ENCODE data around the gene SYF2. TPM values are rescaled to one million over a fixed set of nuclear protein-coding genes. Genes with fewer than 3 reads are reported as not detected.

Gene SYF2
- polyA plus RNA-seq, 3 donors: 32.0 to 52.9 (median 45.1) TPM

DNA sequence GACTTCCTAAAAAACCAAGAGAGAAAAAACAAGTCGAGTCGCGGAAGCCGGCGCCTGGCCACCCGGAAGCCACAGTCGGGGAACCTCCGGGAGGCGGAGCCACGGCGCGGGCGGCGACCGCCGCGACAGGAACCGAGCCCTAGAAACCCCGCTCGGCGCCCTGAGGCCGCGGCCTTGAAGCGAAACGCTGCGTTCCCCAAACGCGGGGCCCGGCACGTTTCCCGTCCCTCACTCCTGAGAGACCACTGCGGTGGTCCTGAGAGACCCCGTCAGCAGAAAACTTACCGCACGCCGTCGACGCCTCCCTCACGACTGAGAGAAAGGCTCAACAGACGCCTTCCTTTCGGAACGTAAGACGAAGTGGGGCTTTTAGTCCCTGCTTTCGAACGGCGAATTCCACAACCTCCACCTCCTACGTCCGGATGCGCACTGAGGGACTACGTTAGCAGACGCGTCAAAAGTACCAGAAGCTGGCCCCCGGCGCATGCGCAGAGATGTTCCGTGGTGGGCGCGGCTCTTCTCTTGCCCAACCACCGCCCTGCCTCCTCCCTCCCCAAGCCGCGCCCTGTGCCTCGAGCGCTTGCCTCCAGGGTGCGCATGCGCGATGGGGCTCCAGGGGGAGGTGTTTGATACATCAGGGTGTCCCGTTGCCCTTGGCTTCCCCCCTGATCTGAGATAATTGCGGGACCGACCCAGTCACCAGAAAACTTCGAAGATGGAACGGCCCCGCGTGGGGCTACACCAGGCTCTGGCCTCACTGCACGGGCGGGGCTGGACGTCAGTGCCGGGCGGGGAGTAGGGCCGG, 14.9 kb upstream of the SYF2 start, which contains the start of gene RSRP1:
Gene RSRP1 (minus strand): TSS at position 431 of the 805 bp plus-strand sequence. CDS start 491 bp downstream, outside the sequence.
- H3K9ac ChIP-seq (ENCODE audit: insufficient read depth, low read length, poor library complexity, severe bottlenecking): peak within 1 kb of the TSS; percentile 92
- H3K27me3 Mint-ChIP-seq (ENCODE audit: low read depth in 3 of 3): peaks cover 0 to 5% (median 0%) of the 10 kb centered on the region in 3 donors
- peak within 1 kb of the TSS; percentile 96 to 98 for H3K4me3 Mint-ChIP-seq
- H3K27ac Mint-ChIP-seq: peak within 1 kb of the TSS; percentile 98 to 100 (median 99)
- peaks cover 34 to 38% of the 10 kb centered on the region in 2 donors for H3K36me3 ChIP-seq (replicated peaks in 1 of 2; ENCODE audit: control insufficient read depth in 1 of 2, insufficient read depth in 2 of 2, low read length in 2 of 2)
- TF ChIP-seq, protein P1, sequence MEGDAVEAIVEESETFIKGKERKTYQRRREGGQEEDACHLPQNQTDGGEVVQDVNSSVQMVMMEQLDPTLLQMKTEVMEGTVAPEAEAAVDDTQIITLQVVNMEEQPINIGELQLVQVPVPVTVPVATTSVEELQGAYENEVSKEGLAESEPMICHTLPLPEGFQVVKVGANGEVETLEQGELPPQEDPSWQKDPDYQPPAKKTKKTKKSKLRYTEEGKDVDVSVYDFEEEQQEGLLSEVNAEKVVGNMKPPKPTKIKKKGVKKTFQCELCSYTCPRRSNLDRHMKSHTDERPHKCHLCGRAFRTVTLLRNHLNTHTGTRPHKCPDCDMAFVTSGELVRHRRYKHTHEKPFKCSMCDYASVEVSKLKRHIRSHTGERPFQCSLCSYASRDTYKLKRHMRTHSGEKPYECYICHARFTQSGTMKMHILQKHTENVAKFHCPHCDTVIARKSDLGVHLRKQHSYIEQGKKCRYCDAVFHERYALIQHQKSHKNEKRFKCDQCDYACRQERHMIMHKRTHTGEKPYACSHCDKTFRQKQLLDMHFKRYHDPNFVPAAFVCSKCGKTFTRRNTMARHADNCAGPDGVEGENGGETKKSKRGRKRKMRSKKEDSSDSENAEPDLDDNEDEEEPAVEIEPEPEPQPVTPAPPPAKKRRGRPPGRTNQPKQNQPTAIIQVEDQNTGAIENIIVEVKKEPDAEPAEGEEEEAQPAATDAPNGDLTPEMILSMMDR (IDR thresholded peaks at IDR 0.05): no peak
- H3K27ac ChIP-seq (ENCODE audit: low read depth in 1 of 2, low read length in 2 of 2): peak within 1 kb of the TSS; percentile 98
- H3K4me1 Mint-ChIP-seq: peaks cover 36% of the 10 kb centered on the region
- H3K36me3 Mint-ChIP-seq: peaks cover 46 to 48% of the 10 kb centered on the region in 2 donors
- H3K27me3 ChIP-seq (ENCODE audit: control insufficient read depth in 2 of 2, insufficient read depth in 2 of 2, low read length in 2 of 2): no peaks in the 10 kb centered on the region
- H2AFZ ChIP-seq (ENCODE audit: insufficient read depth, low read depth, low read length, poor library complexity, severe bottlenecking): peak within 1 kb of the TSS; percentile 98
- peak; percentile 98 for DNase-seq
- H3K79me2 ChIP-seq (ENCODE audit: insufficient read depth, low read length): peaks cover 51% of the 10 kb centered on the region
- peaks cover 28 to 46% of the 10 kb centered on the region in 2 donors for H3K4me1 ChIP-seq (ENCODE audit: control insufficient read depth in 1 of 2, insufficient read depth in 2 of 2, low read length in 2 of 2)
- peak within 1 kb of the TSS; percentile 94 for H3K4me2 ChIP-seq (replicated peaks; ENCODE audit: extremely low read depth, low read length, poor library complexity, severe bottlenecking)
- WGBS (ENCODE audit: insufficient coverage): under 1% methylated on average over 78 of the region's 79 CpGs
- H3K9me3 ChIP-seq (replicated peaks in 1 of 2; ENCODE audit: control insufficient read depth in 1 of 2, insufficient read depth in 1 of 2, low read length in 2 of 2): no peaks in the 10 kb centered on the region
- peaks cover 47% of the 10 kb centered on the region for H4K20me1 ChIP-seq (ENCODE audit: insufficient read depth, low read length)
- H3K4me3 ChIP-seq (replicated peaks in 1 of 3; ENCODE audit: low read depth in 2 of 3, low read length in 3 of 3): peak within 1 kb of the TSS; percentile 57 to 99 (median 85)
- H3K9me3 Mint-ChIP-seq: peaks cover 0 to 5% (median 0%) of the 10 kb centered on the region in 7 donors
- intact Hi-C loops (cut with micrococcal nuclease): loop anchor here in 1 of 2 donors (5.0 kb wide), 1 partner anchor 90 kb away; the partner anchor contains the start of gene TMEM50A

DNA sequence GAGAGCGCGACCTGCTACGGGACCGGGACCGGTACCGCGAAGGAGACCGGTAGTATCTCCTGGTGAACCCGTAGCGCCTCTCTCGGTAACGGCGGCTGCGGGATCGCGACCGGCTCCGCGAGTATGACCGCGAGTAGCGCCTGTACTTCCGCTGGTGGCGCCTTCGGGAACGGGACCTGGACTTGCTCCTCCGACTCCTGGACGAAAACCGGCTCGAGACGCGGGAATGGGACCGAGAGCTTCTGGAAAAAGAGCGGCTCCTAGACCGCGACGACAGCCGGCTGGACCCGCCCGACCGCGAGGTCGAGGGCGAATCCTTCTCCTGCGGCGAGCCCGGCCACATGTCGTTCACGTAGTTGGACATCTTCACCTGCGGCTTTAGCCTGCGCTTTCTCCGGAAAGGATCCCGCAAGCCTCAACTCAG, 14.3 kb upstream of the SYF2 start:
- H3K4me2 ChIP-seq (replicated peaks; ENCODE audit: extremely low read depth, low read length, poor library complexity, severe bottlenecking): peak overlapping the region; percentile 94
- peak overlapping the region; percentile 92 for H3K9ac ChIP-seq (ENCODE audit: insufficient read depth, low read length, poor library complexity, severe bottlenecking)
- peaks cover 47 to 51% of the 10 kb centered on the region in 2 donors for H3K36me3 Mint-ChIP-seq
- H3K4me3 Mint-ChIP-seq: peak overlapping the region; percentile 96 to 98
- no peaks in the 10 kb centered on the region for H3K27me3 ChIP-seq (ENCODE audit: control insufficient read depth in 2 of 2, insufficient read depth in 2 of 2, low read length in 2 of 2)
- H4K20me1 ChIP-seq (ENCODE audit: insufficient read depth, low read length): peaks cover 53% of the 10 kb centered on the region
- TF ChIP-seq, protein P1 (IDR thresholded peaks at IDR 0.05): no peak
- peaks cover 40 to 44% of the 10 kb centered on the region in 2 donors for H3K36me3 ChIP-seq (replicated peaks in 1 of 2; ENCODE audit: control insufficient read depth in 1 of 2, insufficient read depth in 2 of 2, low read length in 2 of 2)
- H3K27ac Mint-ChIP-seq: peak overlapping the region; percentile 98 to 100 (median 99)
- H3K4me1 ChIP-seq (ENCODE audit: control insufficient read depth in 1 of 2, insufficient read depth in 2 of 2, low read length in 2 of 2): peaks cover 28 to 46% of the 10 kb centered on the region in 2 donors
- H3K4me3 ChIP-seq (replicated peaks in 1 of 3; ENCODE audit: low read depth in 2 of 3, low read length in 3 of 3): peak overlapping the region; percentile 57 to 99 (median 85)
- peak overlapping the region; percentile 98 for H3K27ac ChIP-seq (ENCODE audit: low read depth in 1 of 2, low read length in 2 of 2)
- H3K9me3 Mint-ChIP-seq: peaks cover 0 to 5% (median 0%) of the 10 kb centered on the region in 7 donors
- H2AFZ ChIP-seq (ENCODE audit: insufficient read depth, low read depth, low read length, poor library complexity, severe bottlenecking): no peak overlapping the region
- under 1% methylated on average over 53 of the region's 53 CpGs for WGBS (ENCODE audit: insufficient coverage)
- DNase-seq: no peak
- intact Hi-C loops (cut with micrococcal nuclease): loop anchor here in 1 of 2 donors (5.0 kb wide), 1 partner anchor 91 kb away; the partner anchor contains the start of gene TMEM50A
- H3K27me3 Mint-ChIP-seq (ENCODE audit: low read depth in 3 of 3): peaks cover 0 to 3% (median 0%) of the 10 kb centered on the region in 3 donors
- peaks cover 57% of the 10 kb centered on the region for H3K79me2 ChIP-seq (ENCODE audit: insufficient read depth, low read length)
- no peaks in the 10 kb centered on the region for H3K9me3 ChIP-seq (replicated peaks in 1 of 2; ENCODE audit: control insufficient read depth in 1 of 2, insufficient read depth in 1 of 2, low read length in 2 of 2)
- H3K4me1 Mint-ChIP-seq: peaks cover 38% of the 10 kb centered on the region
